ENCODE measurements around the gene IL4.
"Not testable (repeated sequence)": the region's sequence is repeated elsewhere in the genome, so short reads cannot be mapped to it uniquely, and the experiment has no call there.

The IL4 gene

GRCh38 chr5:132673939-132674630 is at the start of gene IL4:
TSS of gene IL4 (plus strand) at chr5:132673989. CDS start at chr5:132674051, 62 bp downstream.
- DNase-seq = no peak

DNA sequence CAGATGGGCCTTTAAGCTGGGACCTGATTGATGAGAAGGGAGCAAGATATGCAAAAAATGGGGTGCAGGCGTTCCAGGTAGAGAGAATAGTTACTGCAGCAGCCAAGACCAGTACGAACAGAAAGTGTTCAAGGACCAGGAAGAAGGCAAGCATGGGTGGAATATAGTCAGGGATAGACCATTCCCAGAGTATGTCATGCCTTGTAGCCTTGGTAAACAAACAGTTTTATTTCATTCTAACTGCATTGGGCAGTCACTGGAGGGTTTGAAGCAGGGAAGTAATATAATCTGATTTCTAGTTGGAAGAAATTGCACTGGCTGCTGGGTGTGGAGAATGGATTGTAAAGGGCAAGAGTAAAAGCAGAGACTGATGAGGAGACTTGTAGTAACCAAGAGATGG is 46.3 kb upstream of the IL4 start:
- no peak for DNase-seq

DNA sequence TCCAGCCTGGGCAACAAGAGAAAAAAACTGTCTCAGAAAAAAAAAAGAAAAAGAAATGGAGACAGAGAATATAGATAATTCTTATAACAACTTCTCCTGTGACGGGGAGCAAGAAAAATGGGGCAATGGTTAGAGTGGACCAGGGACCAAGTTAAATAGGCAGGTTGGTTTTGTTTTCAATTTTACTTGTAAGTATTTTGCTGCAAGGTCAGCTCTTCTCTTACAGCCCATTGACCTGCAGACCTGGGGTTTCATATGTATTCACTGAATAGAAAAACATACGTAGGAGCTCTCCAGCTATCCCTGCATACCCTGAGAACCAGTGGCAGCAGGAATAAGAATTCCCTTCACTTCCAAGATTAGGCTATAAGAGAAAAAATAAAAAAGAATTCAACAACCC is 45.0 kb upstream of the IL4 start:
- DNase-seq = no peak

GRCh38 chr5:132629230-132629944 is 44.4 kb upstream of the IL4 start:
- no peak for DNase-seq

- not testable (repeated sequence) for DNase-seq
These were observed 40.2 kb upstream of the IL4 start for GRCh38 chr5:132633587-132633986.

DNA sequence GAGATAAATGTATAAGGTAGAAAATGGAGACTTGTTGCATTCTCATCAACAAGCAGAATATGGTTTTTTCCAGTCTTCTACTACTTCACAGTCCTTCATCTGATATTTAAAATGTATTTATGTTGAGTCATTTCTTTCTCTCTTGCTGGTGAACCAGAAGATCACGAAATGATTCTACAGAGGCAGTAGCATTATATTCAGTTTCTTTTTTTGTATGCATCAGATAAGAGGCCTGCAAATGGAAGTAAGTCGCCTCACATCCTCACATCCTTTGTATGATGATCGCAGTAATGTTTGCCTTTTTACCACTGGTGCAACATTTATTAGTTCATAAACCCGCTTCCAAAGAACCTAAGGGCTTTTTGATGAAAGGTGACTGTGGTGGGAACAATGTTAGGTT is 37.9 kb upstream of the IL4 start:
- no peak for DNase-seq

DNA sequence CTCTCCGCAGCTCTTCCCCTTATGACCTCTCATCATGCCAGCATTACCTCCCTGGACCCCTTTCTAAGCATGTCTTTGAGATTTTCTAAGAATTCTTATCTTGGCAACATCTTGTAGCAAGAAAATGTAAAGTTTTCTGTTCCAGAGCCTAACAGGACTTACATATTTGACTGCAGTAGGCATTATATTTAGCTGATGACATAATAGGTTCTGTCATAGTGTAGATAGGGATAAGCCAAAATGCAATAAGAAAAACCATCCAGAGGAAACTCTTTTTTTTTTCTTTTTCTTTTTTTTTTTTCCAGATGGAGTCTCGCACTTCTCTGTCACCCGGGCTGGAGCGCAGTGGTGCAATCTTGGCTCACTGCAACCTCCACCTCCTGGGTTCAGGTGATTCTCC is 36.5 kb upstream of the IL4 start:
- no peak for DNase-seq

GRCh38 chr5:132639706-132640130 is 34.1 kb upstream of the IL4 start:
- DNase-seq = no peak

DNA sequence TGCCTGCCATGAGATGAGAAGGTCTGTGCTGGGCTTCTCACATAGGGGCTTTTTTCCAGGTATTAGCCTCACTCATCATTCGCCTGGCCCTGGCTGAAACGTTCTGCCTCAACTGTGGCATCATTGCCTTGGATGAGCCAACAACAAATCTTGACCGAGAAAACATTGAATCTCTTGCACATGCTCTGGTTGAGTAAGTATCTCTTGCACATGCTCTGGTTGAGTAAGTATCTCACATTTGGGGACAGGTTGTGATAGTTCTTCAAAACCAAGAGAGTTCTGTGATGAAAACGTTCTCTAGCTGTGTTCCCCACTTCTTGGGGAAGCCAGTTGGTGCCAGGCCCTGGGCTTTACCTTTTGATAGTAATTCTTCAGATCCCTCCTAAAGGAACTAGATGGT is 33.2 kb upstream of the IL4 start:
- DNase-seq = no peak

DNA sequence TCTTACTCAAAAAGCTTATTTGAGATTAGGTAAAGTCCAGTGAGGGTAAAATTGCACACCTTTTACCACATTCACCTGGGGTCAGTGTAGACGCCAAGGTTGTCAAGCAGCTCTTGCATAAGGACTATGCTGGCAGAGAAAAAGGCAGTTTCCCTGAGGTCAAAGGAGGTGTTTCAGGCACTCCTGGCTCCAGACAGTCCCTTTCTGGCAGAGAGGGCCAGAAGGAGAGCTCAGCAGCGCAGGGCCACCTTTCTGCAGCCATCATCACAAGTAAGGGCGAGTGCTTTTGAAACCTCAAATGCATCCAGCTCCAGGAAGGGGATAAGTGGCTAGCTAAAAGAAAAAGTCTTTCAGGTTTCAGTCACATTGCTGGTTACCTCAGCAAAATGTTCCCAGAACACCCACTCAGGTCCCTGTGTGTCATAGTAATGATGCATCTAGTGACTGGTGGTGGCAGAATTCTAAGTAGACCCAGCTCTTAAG is 32.5 kb upstream of the IL4 start:
- no peak for DNase-seq

DNA sequence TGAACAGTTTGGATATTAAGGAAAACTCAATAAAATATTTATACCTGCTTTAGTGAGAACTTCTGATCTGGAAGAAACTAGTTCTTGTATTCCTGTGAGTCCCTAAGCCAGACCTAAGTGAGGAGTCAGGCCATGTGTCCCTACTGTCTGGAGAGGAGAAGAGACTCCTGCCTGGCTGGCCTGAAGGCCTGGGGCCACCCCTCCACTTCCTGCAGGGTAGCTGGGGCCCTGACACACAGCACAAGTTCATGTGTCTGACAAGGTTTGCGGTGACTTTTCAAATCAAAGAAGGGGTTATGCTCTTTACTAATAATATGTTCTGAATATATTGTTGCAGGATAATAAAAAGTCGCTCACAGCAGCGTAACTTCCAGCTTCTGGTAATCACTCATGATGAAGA is 31.9 kb upstream of the IL4 start:
- DNase-seq = no peak

- no peak for DNase-seq
These were observed 29.6 kb upstream of the IL4 start for GRCh38 chr5:132644177-132644576.

GRCh38 chr5:132646583-132647266 is 27.1 kb upstream of the IL4 start:
- no peak for DNase-seq

GRCh38 chr5:132647473-132647872 is 26.3 kb upstream of the IL4 start:
- DNase-seq = no peak

GRCh38 chr5:132648355-132648754 is 25.4 kb upstream of the IL4 start:
- no peak for DNase-seq

DNA sequence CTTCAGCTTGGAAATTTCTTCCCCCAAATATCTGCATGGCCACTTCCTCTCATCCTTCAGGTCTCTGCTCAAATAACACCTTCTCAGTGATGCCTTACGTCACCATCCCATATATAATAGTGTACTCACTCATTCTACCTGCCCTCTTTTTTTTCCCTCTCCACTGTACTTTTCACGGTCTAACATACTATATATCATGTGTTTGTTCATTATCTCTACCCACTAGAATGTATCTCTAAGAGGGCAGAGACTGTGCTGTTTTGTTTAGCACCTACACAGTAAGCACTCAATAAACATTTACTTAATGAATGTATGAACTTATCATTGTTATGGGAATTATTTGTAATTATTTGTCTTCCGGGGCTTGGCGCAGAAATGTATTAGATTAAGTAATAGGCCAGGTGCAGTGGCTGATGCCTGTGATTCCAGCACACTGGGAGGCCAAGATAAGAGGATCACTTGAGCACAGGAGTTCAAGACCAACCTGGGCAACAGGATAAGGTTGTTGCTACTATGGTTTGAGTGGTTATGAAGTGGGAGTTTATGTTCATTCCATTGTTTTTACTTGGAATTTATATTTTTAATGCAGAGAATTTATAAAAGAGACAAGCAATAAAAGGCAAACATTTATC is 21.8 kb upstream of the IL4 start:
- DNase-seq = no peak

GRCh38 chr5:132653716-132654115 is 20.1 kb upstream of the IL4 start:
- no peak for DNase-seq

DNA sequence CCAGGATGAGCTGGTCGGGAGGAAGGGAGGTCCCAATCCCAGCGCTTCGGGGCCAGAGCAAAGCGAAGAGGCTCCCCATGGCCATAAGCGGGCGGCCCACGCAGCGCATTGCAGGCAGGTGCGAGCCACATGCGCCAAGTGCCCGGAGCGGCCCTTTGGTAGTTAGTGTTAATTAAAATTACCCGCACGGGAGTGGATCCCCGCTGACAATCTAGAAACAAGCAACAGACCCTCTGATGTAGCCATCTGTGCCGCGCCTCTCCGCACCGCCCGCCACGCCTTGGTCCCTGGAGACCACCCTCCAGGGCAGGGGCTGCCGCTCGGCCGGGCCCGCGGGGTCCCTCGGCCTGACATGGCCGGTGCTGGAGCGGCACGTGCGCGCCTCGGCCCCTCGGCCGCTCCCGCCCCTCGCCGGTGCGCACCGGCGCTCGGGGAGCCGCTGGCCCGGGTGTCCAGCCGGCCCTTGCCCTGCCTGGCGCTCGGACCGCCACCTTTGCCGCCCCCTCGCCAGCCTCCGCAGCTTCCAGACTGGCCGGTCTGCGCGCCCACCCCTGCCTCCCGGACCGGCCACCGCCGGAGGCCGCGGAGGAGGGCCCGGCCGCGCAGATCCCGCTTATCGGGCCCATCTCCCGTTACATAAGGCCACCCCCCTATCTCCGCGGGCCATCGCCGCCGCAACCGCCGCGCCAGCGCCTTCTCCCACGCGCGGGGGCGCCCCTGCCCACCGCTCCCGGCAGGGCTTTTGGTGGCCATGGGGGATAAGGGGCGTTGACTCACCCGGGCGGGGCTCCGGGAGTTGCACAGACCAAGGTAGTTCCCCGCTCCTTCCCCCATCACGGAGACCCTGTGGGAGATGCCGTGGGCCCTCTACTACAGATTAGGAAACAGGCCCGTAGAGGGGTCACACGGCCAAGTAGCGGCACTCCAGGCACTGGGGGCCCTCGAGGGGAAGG is 17.7 kb upstream of the IL4 start:
- DNase-seq = no peak

GRCh38 chr5:132656774-132657355 is 16.9 kb upstream of the IL4 start:
- DNase-seq = no peak

DNA sequence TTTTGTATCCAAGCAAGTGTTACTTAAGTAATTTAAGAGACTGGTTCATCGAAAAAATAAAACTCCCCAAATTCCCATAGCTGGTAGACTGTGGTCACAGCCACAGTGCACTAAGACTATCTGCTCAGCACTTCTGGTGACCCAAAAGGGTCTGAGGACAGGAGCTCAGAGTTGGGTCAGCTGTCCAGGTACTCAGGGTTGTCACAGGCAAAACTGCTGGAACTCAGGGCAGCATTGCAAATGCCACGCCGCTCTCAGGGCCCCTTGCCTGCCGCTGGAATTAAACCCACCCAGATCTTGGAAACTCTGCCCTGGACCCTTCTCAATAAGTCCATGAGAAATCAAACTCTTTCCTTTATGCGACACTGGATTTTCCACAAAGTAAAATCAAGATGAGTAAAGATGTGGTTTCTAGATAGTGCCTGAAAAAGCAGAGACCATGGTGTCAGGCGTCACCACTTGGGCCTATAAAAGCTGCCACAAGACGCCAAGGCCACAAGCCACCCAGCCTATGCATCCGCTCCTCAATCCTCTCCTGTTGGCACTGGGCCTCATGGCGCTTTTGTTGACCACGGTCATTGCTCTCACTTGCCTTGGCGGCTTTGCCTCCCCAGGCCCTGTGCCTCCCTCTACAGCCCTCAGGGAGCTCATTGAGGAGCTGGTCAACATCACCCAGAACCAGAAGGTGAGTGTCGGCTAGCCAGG is 16.0 kb upstream of the IL4 start, which contains the start of gene IL13:
TSS of gene IL13 (plus strand) at position 498 of the 705 bp plus-strand sequence. CDS start at position 512, 14 bp downstream.
- no peak for DNase-seq

Measured in GF-D8 (cell line).